Measurements from ENCODE around the gene HEPHL1. TPM values are rescaled to one million over a fixed set of nuclear protein-coding genes. Genes with fewer than 3 reads are reported as not detected.

The HEPHL1 gene
- total RNA-seq, 2 donors from 2014 or later: not detected

GRCh38 chr11:94150704-94151685, 129.8 kb downstream of the HEPHL1 start:
- no peaks in the 10 kb centered on the region for H3K9me3 ChIP-seq
- TF ChIP-seq, protein P1, sequence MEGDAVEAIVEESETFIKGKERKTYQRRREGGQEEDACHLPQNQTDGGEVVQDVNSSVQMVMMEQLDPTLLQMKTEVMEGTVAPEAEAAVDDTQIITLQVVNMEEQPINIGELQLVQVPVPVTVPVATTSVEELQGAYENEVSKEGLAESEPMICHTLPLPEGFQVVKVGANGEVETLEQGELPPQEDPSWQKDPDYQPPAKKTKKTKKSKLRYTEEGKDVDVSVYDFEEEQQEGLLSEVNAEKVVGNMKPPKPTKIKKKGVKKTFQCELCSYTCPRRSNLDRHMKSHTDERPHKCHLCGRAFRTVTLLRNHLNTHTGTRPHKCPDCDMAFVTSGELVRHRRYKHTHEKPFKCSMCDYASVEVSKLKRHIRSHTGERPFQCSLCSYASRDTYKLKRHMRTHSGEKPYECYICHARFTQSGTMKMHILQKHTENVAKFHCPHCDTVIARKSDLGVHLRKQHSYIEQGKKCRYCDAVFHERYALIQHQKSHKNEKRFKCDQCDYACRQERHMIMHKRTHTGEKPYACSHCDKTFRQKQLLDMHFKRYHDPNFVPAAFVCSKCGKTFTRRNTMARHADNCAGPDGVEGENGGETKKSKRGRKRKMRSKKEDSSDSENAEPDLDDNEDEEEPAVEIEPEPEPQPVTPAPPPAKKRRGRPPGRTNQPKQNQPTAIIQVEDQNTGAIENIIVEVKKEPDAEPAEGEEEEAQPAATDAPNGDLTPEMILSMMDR (IDR thresholded peaks at IDR 0.05): no peak
- ATAC-seq (ENCODE audit: insufficient number of reproducible peaks, low FRiP score, low read depth) (no peak), DNase-seq (ENCODE audit: low spot score) (no peak)
- no peak overlapping the region for H3K4me3 ChIP-seq
- no peaks in the 10 kb centered on the region for H3K36me3 ChIP-seq
- H3K4me1 ChIP-seq (ENCODE audit: control insufficient read depth in 1 of 2, low read depth in 2 of 2): peaks cover 43 to 68% of the 10 kb centered on the region in 2 donors
- H3K27me3 ChIP-seq (replicated peaks; ENCODE audit: insufficient read depth): no peaks in the 10 kb centered on the region
- H3K27ac ChIP-seq: peak overlapping the region; percentile 33 to 69

DNA sequence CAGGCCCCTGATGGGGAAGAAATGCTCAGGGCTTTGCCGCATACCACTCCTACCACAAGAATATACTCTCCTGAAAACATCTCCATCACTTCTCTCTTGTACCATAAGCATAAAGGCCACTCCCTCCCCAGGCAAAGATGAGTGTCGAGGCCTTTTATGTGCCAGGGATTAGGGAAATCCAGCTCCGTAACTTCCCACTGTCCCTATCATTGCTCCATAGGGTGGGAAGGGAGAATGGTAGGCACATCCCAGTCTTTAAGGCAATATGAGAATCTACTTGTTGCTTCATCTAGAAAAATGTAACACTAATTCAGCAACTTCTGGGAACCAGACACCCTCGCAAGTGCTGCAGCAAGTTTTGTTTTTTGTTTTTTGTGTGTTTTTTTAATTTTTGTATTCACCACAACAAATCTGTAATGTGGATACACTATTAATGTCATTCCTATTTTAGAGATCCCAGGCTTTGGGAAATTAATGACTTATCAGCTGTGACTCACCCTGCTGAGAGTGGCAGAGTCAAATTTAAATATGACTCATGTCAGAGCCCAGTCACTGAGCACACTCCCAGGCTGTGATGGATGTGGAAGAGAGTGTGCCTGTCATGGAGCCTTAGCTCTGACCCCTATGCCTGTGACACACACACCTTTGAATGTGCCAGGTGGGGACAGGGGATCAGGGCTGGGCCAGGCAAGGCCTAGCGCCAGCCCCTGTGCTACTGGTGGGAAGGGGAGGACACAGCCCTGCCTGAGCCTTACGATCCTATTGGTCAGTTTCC, 130.9 kb downstream of the HEPHL1 start:
- ATAC-seq (ENCODE audit: insufficient number of reproducible peaks, low FRiP score, low read depth) (peak; percentile 97), DNase-seq (ENCODE audit: low spot score) (peak; percentile 40)
- TF ChIP-seq, protein P1 (IDR thresholded peaks at IDR 0.05): no peak
- Histone ChIP-seq H3K27me3 (replicated peaks; ENCODE audit: insufficient read depth) (no peaks in the 10 kb centered on the region), H3K27ac (peak overlapping the region; percentile 47 to 69), H3K9me3 (no peaks in the 10 kb centered on the region), H3K4me3 (peak overlapping the region; percentile 13), H3K4me1 (ENCODE audit: control insufficient read depth in 1 of 2, low read depth in 2 of 2) (peaks cover 43 to 63% of the 10 kb centered on the region in 2 donors), H3K36me3 (no peaks in the 10 kb centered on the region)

- TF ChIP-seq, protein P1 (IDR thresholded peaks at IDR 0.05): no peak
- H3K4me3 ChIP-seq: peak overlapping the region; percentile 13
- peaks cover 43 to 63% of the 10 kb centered on the region in 2 donors for H3K4me1 ChIP-seq (ENCODE audit: control insufficient read depth in 1 of 2, low read depth in 2 of 2)
- no peaks in the 10 kb centered on the region for H3K9me3 ChIP-seq
- ATAC-seq (ENCODE audit: insufficient number of reproducible peaks, low FRiP score, low read depth) (no peak), DNase-seq (ENCODE audit: low spot score) (no peak)
- H3K27me3 ChIP-seq (replicated peaks; ENCODE audit: insufficient read depth): no peaks in the 10 kb centered on the region
- peak overlapping the region; percentile 47 to 69 for H3K27ac ChIP-seq
- no peaks in the 10 kb centered on the region for H3K36me3 ChIP-seq
These were observed 131.5 kb downstream of the HEPHL1 start for GRCh38 chr11:94152678-94153065.

GRCh38 chr11:94153320-94153719, 132.2 kb downstream of the HEPHL1 start:
- TF ChIP-seq, protein P1 (IDR thresholded peaks at IDR 0.05): no peak
- no peaks in the 10 kb centered on the region for H3K9me3 ChIP-seq
- DNase-seq (ENCODE audit: low spot score) (no peak), ATAC-seq (ENCODE audit: insufficient number of reproducible peaks, low FRiP score, low read depth) (no peak)
- no peaks in the 10 kb centered on the region for H3K27me3 ChIP-seq (replicated peaks; ENCODE audit: insufficient read depth)
- H3K4me1 ChIP-seq (ENCODE audit: control insufficient read depth in 1 of 2, low read depth in 2 of 2): peaks cover 43 to 63% of the 10 kb centered on the region in 2 donors
- H3K4me3 ChIP-seq: peak overlapping the region; percentile 4
- H3K27ac ChIP-seq: peak overlapping the region; percentile 47 to 69
- no peaks in the 10 kb centered on the region for H3K36me3 ChIP-seq
